Measurements from ENCODE around the gene KLC4.

DNA sequence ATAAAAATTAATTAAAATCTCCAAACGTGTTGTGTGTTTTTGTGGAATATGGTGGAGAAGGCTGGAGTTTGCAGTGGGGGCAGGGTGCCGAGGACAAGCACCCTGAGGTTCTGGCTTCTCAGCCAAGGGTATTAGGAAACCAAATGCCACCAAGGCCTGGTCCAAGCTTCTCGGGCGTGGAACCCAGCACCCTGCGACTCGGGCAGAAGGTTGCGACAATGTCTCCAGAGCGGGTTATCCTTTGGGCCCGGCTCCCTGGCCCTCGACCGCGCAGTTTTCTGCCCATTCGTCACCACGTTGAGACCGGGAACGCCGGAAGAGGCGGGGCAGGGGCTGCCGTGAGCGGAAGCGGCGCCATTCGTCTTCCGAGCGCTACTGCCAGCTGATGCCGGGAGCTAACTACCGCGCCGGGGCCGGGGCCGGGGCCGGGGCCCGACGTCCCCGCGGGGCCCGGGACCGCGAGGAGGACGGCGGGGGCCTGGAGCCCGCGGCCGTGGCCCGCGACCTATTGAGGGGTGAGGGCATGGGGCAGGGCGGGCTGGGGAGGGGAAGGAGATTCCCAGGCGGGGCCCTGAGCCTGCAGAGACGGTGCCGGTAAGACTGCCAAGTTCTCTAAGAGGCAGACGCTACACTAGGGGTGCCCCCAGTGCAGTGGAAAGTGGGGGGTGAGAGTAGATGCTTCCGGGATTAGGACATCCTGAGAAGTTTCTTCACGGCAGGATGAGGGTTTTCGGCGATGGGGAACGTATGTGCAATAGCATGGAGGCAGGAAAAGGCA lies 38.0 kb upstream of the KLC4 start, which contains the start of gene RRP36:
- TF ChIP-seq, protein P1, sequence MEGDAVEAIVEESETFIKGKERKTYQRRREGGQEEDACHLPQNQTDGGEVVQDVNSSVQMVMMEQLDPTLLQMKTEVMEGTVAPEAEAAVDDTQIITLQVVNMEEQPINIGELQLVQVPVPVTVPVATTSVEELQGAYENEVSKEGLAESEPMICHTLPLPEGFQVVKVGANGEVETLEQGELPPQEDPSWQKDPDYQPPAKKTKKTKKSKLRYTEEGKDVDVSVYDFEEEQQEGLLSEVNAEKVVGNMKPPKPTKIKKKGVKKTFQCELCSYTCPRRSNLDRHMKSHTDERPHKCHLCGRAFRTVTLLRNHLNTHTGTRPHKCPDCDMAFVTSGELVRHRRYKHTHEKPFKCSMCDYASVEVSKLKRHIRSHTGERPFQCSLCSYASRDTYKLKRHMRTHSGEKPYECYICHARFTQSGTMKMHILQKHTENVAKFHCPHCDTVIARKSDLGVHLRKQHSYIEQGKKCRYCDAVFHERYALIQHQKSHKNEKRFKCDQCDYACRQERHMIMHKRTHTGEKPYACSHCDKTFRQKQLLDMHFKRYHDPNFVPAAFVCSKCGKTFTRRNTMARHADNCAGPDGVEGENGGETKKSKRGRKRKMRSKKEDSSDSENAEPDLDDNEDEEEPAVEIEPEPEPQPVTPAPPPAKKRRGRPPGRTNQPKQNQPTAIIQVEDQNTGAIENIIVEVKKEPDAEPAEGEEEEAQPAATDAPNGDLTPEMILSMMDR (IDR thresholded peaks at IDR 0.05) = no peak
- TF ChIP-seq POLR2A (IDR thresholded peaks at IDR 0.05) = peak; percentile 61

All from right lobe of liver (tissue), 4 donors.